PC-9 (cell line): Measurements from ENCODE around the gene GPR148. TPM values are rescaled to one million over a fixed set of nuclear protein-coding genes. Genes with fewer than 3 reads are reported as not detected.

Source experiments
- BruUV-seq: library from RNA; stranded (reverse); fragments of 400-500 nt; replicated peaks from 2 replicates; lab custom pipeline; 2021; lab: Mats Ljungman, UMichigan
- CTCF ChIA-PET: fragments of 300-600 bp; sonication (Branson Sonifier 250); formaldehyde crosslinking; loops from one replicate; lab custom pipeline; 2022; ENCODE audit warnings: antibody characterized with exemption; lab: Charles Lee
- POLR2A ChIA-PET: fragments of 300-600 bp; sonication (Branson Sonifier 250); formaldehyde crosslinking; loops from one replicate; lab custom pipeline; 2022; ENCODE audit warnings: antibody characterized with exemption; ENCODE audit not compliant: unreplicated experiment; lab: Charles Lee
- DNase-seq, 2 experiments: peaks; one replicate each; pipeline versions ENCODE4 v3.0.0 to v3.0.0-alpha.2; 2015 to 2022; ENCODE audit warnings: mixed read lengths in 1 of 2
- H2AFZ ChIP-seq: fragments of 200-600 bp; sonication (generic); 2 replicates; pipeline ENCODE4 v1.8.1; 2017; ENCODE audit warnings: antibody characterized with exemption
- H3F3A ChIP-seq: fragments of 200-600 bp; sonication (generic); 2 replicates; pipeline ENCODE4 v1.8.1; 2017; ENCODE audit warnings: antibody characterized with exemption, mild to moderate bottlenecking, low read depth; ENCODE audit not compliant: insufficient read depth
- H3K27ac ChIP-seq: fragments of 200-600 bp; sonication (generic); 2 replicates; pipeline ENCODE4 v1.6.1; 2016; ENCODE audit warnings: mixed run types
- H3K27me3 ChIP-seq: fragments of 200-600 bp; sonication (generic); 2 replicates; pipeline ENCODE4 v1.6.1; 2016; ENCODE audit warnings: low read depth, mixed run types; ENCODE audit not compliant: insufficient read depth
- H3K36me3 ChIP-seq: fragments of 200-600 bp; sonication (generic); 2 replicates; pipeline ENCODE4 v1.6.1; 2016; ENCODE audit warnings: low read depth, mixed run types
- H3K4me1 ChIP-seq: fragments of 200-600 bp; sonication (generic); replicated peaks from 2 replicates; pipeline ENCODE4 v1.6.1; 2016; ENCODE audit warnings: mixed run types; ENCODE audit not compliant: insufficient read depth
- H3K4me2 ChIP-seq: fragments of 200-600 bp; sonication (generic); 2 replicates; pipeline ENCODE4 v1.6.1; 2017; ENCODE audit warnings: mixed run types
- H3K4me3 ChIP-seq: fragments of 200-600 bp; sonication (generic); 2 replicates; pipeline ENCODE4 v1.6.1; 2016; ENCODE audit warnings: mixed run types
- H3K79me2 ChIP-seq: fragments of 200-600 bp; sonication (generic); 2 replicates; pipeline ENCODE4 v1.6.1; 2017; ENCODE audit warnings: low read depth, mixed run types
- H3K9me2 ChIP-seq: fragments of 200-600 bp; sonication (generic); 2 replicates; pipeline ENCODE4 v1.8.1; 2017; ENCODE audit warnings: mild to moderate bottlenecking; ENCODE audit not compliant: insufficient read depth
- H3K9me3 ChIP-seq: fragments of 200-600 bp; sonication (generic); 2 replicates; pipeline ENCODE4 v1.8.1; 2016; ENCODE audit warnings: low read depth; ENCODE audit not compliant: insufficient read depth
- H4K20me1 ChIP-seq: fragments of 200-600 bp; sonication (generic); 2 replicates; pipeline ENCODE4 v1.8.1; 2017; ENCODE audit not compliant: insufficient read depth
- CTCF ChIP-seq: fragments of 200-600 bp; sonication (generic); conservative IDR thresholded peaks from 2 replicates; pipeline ENCODE4 v1.6.1; 2017; ENCODE audit warnings: mixed run types, antibody characterized with exemption, mild to moderate bottlenecking, moderate library complexity
- EZH2 ChIP-seq: fragments of 200-600 bp; sonication (generic); IDR thresholded peaks from 2 replicates; pipeline ENCODE4 v1.8.0; 2017; ENCODE audit warnings: antibody characterized with exemption, low read depth
- intact Hi-C: fragments of 100-400 bp; cut with micrococcal nuclease; formaldehyde crosslinking; loops from one replicate; pipeline ENCODE4 v1.10.0; 2022; ENCODE audit not compliant: unreplicated experiment
- total RNA-seq: library from RNA; stranded (reverse); gene quantifications from 2 replicates; pipeline ENCODE4 v1.2.3, GENCODE V29; 2021

Gene GPR148
- total RNA-seq, 1 experiment from 2014 or later = not detected

DNA sequence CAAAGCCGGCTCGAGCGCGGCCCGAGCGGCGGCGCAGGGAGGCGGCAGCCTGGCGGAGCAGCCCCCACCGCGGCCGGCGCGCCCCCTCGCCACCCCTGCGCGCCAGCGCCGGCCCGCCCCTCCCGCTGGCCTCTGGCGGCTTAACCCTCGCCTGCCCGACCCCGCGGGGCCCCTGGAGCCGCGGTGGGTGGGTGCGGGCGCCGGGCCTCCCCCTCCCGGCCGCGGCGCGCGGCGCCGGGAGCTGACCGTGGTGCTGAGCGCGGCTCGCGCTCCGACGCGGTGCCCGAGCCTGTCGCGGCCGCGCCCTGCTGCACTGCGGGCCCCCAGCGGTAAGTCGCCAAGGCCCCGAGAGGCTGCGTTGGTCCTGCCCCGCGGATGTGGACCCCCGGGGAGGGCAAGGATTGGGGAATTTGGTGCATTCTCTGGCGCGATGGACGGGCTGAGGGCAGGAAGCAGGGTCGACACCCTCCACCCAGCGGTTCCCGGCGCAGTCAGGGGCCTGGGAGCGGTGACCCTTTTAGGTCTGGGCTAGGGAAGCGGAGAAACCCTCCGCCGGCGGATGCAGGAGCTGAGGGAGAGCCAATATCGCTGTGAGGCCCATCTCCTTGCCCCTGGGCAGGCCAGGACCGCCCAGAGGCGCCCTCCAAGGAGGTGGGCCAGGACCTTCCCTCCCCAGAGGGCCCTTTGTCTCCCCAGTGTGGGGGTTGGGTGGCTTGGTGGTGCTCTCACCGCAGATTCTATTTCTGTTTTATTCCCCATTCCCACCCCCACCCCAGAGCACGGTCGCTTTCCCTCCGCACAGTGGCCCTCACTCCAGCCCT lies 27.4 kb downstream of the GPR148 start:
- Histone ChIP-seq H3K27ac (no peak overlapping the region), H3K4me3 (no peak overlapping the region), H2AFZ (no peak overlapping the region), H3K79me2 (no peaks in the 10 kb centered on the region), H3K9me3 (no peaks in the 10 kb centered on the region), H4K20me1 (peaks cover 4% of the 10 kb centered on the region; the same call in 1 of the 2 replicates), H3K9me2 (no peaks in the 10 kb centered on the region), H3K27me3 (peaks cover 85% of the 10 kb centered on the region), H3K4me2 (no peak overlapping the region), H3K4me1 (no peaks in the 10 kb centered on the region), H3K36me3 (no peaks in the 10 kb centered on the region), H3F3A (no peaks in the 10 kb centered on the region)
- ChIA-PET CTCF (no interaction called here), POLR2A (no interaction called here)
- intact Hi-C loops = no loop called here
- DNase-seq = no peak
- TF ChIP-seq EZH2 (no peak), CTCF (no peak)
- BruUV-seq = no TSS peak

DNA sequence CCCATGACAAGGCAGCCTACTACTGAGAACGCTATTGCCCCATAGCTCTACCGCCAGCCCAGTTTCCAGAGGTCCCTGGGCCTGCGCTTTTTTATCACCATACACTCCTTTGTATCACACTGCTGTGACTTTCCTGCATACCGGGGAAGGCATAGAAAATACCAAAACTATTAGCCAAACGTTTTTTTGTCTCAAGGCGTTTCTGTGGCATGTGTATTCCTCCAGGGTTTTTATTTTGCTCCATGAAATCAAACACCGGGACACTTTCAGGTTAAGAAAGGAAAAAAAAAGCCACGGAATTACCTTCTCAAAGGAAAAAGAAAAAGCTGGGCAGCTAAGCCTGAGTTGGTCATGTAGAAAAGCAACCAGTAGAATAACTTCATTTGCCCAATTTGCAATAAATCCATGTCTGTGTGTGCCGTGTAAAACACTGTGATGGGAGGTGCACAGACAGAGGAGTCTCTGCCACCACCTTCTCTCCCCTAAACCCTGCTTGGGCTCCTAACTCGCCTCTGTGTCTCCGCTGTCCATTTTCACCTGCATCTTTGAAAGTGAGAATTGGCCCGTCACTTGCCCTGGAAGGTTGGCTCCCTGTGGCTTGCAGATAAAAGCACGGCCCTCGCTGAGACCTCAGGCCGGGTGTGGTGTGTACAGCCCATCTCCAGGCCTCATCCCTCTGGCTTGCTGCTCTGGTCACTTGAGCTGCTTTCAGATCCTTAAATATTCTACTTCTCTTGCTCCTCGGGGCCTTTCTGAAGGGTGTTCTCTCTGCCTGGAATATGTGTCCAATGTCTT lies 28.2 kb downstream of the GPR148 start:
- TF ChIP-seq EZH2 (no peak), CTCF (no peak)
- ChIA-PET POLR2A (no interaction called here), CTCF (no interaction called here)
- no peaks in the 10 kb centered on the region for H3K36me3 ChIP-seq
- no peak overlapping the region for H2AFZ ChIP-seq
- no peak overlapping the region for H3K4me3 ChIP-seq
- H3K79me2 ChIP-seq = no peaks in the 10 kb centered on the region
- H3K4me1 ChIP-seq = no peaks in the 10 kb centered on the region
- H3K27me3 ChIP-seq = peaks cover 89% of the 10 kb centered on the region
- intact Hi-C loops = no loop called here
- H4K20me1 ChIP-seq = peaks cover 4% of the 10 kb centered on the region; the same call in 1 of the 2 replicates
- H3F3A ChIP-seq = no peaks in the 10 kb centered on the region
- DNase-seq = no peak
- no peak overlapping the region for H3K4me2 ChIP-seq
- H3K9me3 ChIP-seq = no peaks in the 10 kb centered on the region
- no TSS peak for BruUV-seq
- no peak overlapping the region for H3K27ac ChIP-seq
- H3K9me2 ChIP-seq = no peaks in the 10 kb centered on the region

GRCh38 chr2:130759906-130760753 lies 31.3 kb downstream of the GPR148 start:
- POLR2A ChIA-PET = no interaction called here
- Histone ChIP-seq H3K79me2 (no peaks in the 10 kb centered on the region), H3F3A (no peaks in the 10 kb centered on the region), H3K4me1 (no peaks in the 10 kb centered on the region), H2AFZ (no peak overlapping the region), H3K9me2 (no peaks in the 10 kb centered on the region), H3K27ac (no peak overlapping the region), H3K27me3 (peaks cover 94% of the 10 kb centered on the region), H3K9me3 (no peaks in the 10 kb centered on the region), H3K36me3 (no peaks in the 10 kb centered on the region), H3K4me3 (no peak overlapping the region), H3K4me2 (no peak overlapping the region), H4K20me1 (peaks cover 4% of the 10 kb centered on the region; the same call in 1 of the 2 replicates)
- intact Hi-C loops = no loop called here
- TF ChIP-seq EZH2 (no peak), CTCF (no peak)
- no TSS peak for BruUV-seq
- DNase-seq = no peak
- CTCF ChIA-PET = no interaction called here
